PC-3 (cell line): ENCODE results near the gene SLC46A1.

ENCODE experiments used
- CTCF ChIP-seq: fragments of 300-600 bp; sonication (generic); conservative IDR thresholded peaks from 2 replicates; pipeline ENCODE4 v1.5.1; 2017; ENCODE audit warnings: antibody characterized with exemption, low read depth, mild to moderate bottlenecking, low read length
- EZH2 ChIP-seq: fragments of 300-600 bp; sonication (generic); IDR thresholded peaks from one replicate; pipeline ENCODE4 v1.6.1; 2017; ENCODE audit warnings: antibody characterized with exemption, mild to moderate bottlenecking, low read length; ENCODE audit not compliant: unreplicated experiment

GRCh38 chr17:28347261-28347891 lies 58.6 kb downstream of the SLC46A1 start:
- no peak for TF ChIP-seq CTCF
- TF ChIP-seq EZH2 = no peak
